ENCODE results near the gene SNX9. TPM values are rescaled to one million over a fixed set of nuclear protein-coding genes. Genes with fewer than 3 reads are reported as not detected.
"Not testable (repeated sequence)": the region's sequence is repeated elsewhere in the genome, so short reads cannot be mapped to it uniquely, and the experiment has no call there.

The SNX9 gene
- total RNA-seq, 1 donor from 2014 or later: 46.2 TPM

GRCh38 chr6:157831018-157831369 is 7.9 kb downstream of the SNX9 start:
- DNase-seq (ENCODE audit: low spot score): no peak

GRCh38 chr6:157831424-157832249 is 8.6 kb downstream of the SNX9 start:
- no peak for DNase-seq (ENCODE audit: low spot score)

GRCh38 chr6:157832250-157832967 is 9.4 kb downstream of the SNX9 start:
- DNase-seq (ENCODE audit: low spot score): no peak

- DNase-seq (ENCODE audit: low spot score): no peak
These were observed 11.5 kb downstream of the SNX9 start for GRCh38 chr6:157834549-157834948.

GRCh38 chr6:157838718-157839430 is 15.8 kb downstream of the SNX9 start:
- no peak for DNase-seq (ENCODE audit: low spot score)

GRCh38 chr6:157839606-157840005 is 16.6 kb downstream of the SNX9 start:
- no peak for DNase-seq (ENCODE audit: low spot score)

GRCh38 chr6:157840261-157840660 is 17.2 kb downstream of the SNX9 start:
- no peak for DNase-seq (ENCODE audit: low spot score)

GRCh38 chr6:157840776-157841175 is 17.7 kb downstream of the SNX9 start:
- DNase-seq (ENCODE audit: low spot score): no peak

GRCh38 chr6:157841211-157841840 is 18.3 kb downstream of the SNX9 start:
- no peak for DNase-seq (ENCODE audit: low spot score)

GRCh38 chr6:157842212-157842611 is 19.2 kb downstream of the SNX9 start:
- DNase-seq (ENCODE audit: low spot score): no peak

GRCh38 chr6:157844196-157844595 is 21.1 kb downstream of the SNX9 start:
- not testable (repeated sequence) for DNase-seq (ENCODE audit: low spot score)

GRCh38 chr6:157845493-157846259 is 22.6 kb downstream of the SNX9 start:
- DNase-seq (ENCODE audit: low spot score): no peak

GRCh38 chr6:157847846-157848245 is 24.8 kb downstream of the SNX9 start:
- DNase-seq (ENCODE audit: low spot score): no peak

- peak; percentile 50 for DNase-seq (ENCODE audit: low spot score)
These were observed 25.6 kb downstream of the SNX9 start for GRCh38 chr6:157848693-157849092.

- DNase-seq (ENCODE audit: low spot score): no peak
These were observed 26.4 kb downstream of the SNX9 start for GRCh38 chr6:157849288-157850017.

- no peak for DNase-seq (ENCODE audit: low spot score)
These were observed 27.0 kb downstream of the SNX9 start for GRCh38 chr6:157850030-157850429.

- no peak for DNase-seq (ENCODE audit: low spot score)
These were observed 30.2 kb downstream of the SNX9 start for GRCh38 chr6:157853018-157853805.

GRCh38 chr6:157853902-157854502 is 31.0 kb downstream of the SNX9 start:
- no peak for DNase-seq (ENCODE audit: low spot score)

- DNase-seq (ENCODE audit: low spot score): no peak
These were observed 32.3 kb downstream of the SNX9 start for GRCh38 chr6:157855325-157855724.

All from umbilical cord (tissue), 2 donors.